IPS-20b (cell line): Measurements from ENCODE around the gene HOMEZ.
A peak's percentile ranks its signal among the peaks of the same experiment; 100 is the strongest.

Experiments
- H3K27ac ChIP-seq: one replicate; pipeline ENCODE4 v1.5.1; 2013; ENCODE audit warnings: low read length
- H3K27me3 ChIP-seq: 2 replicates; pipeline ENCODE4 v1.6.1; 2013; ENCODE audit warnings: mild to moderate bottlenecking, low read length, inconsistent platforms; ENCODE audit not compliant: insufficient read depth
- H3K36me3 ChIP-seq: 2 replicates; pipeline ENCODE4 v1.6.1; 2013; ENCODE audit warnings: low read depth, mild to moderate bottlenecking, inconsistent platforms, low read length, moderate library complexity; ENCODE audit not compliant: insufficient read depth
- H3K4me1 ChIP-seq: 2 replicates; pipeline ENCODE4 v1.6.1; 2013; ENCODE audit warnings: mild to moderate bottlenecking, control low read depth, inconsistent platforms, low read length, moderate library complexity; ENCODE audit not compliant: insufficient read depth
- H3K4me3 ChIP-seq: 2 replicates; pipeline ENCODE4 v1.5.1; 2013; ENCODE audit warnings: mild to moderate bottlenecking, low read length, inconsistent platforms
- H3K9ac ChIP-seq: 2 replicates; pipeline ENCODE4 v1.6.1; 2013; ENCODE audit warnings: low read depth, mild to moderate bottlenecking, inconsistent platforms, low read length, moderate library complexity
- H3K9me3 ChIP-seq: 2 replicates; pipeline ENCODE4 v1.6.1; 2013; ENCODE audit warnings: mild to moderate bottlenecking, low read depth, low read length, inconsistent platforms; ENCODE audit not compliant: insufficient read depth

Gene HOMEZ

DNA sequence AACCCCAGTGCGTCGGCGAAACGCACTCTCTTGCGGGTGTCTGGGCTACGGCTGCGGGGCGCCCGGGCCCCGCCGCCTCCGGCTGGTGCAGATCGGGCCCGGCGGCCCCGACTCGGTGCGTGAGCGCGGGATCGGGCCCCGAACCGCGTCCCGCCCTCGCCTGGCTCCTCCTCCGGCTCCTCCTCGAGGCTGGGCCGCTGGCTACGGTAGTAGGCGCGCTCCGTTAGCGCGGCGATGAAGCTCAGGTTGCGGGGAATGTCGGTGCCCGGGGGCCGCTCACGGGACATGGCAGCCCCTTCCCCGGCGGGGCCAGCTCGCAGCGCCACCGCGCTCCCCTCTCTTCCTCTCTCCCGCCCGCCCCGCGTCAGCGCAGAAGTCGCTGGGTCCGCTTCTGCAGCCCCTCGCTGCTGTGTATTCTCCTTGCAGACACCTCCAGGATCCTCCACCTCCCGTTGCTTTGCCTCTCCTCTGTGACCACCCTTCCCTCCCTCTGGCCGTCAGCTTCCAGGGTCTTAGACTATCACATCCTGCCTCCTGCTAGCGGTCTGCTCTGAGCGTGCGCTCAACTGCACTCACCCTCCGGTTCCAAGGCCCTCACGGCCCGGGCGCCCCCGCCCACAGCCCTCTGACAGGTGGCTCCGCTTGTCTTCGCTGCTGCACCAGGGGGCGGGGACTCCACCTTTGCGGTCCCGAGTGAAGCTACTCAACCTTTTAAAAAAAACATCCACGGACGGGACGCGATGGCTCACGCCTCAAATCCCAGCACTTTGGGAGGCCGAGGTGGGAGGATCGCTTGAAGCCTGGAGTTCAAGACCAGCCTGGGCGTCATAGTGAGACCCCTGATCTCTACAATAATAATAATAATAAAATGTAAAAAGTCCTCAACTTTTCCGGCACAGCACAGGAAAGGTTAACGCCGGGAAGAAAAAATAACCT is 16.6 kb upstream of the HOMEZ start, which contains the start of gene PPP1R3E:
Gene PPP1R3E, minus strand, starts transcription at position 570 of the 936 bp plus-strand sequence. Its CDS starts 283 bp downstream, at position 287.
- no peak within 1 kb of the TSS for H3K27ac ChIP-seq

DNA sequence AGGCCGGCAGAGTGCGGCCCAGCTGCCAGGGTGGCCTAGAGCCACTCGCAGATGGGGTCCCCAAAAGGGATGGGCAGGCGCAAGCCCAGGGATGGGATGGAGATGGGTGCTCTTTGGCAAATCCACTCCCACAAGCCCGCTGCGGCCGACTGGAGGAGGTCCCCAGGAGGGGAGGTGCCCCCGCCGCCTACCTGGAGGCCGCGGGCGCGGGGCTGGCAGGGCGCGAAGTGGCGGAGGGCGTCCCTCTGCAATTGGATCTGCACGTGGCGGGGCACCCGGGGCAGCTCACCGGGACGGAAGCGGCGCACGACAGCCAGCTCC is 16.0 kb upstream of the HOMEZ start:
- no peaks in the 10 kb centered on the region for H3K36me3 ChIP-seq
- no peaks in the 10 kb centered on the region for H3K9me3 ChIP-seq
- peak overlapping the region; percentile 78; the same call in 1 of the 2 replicates for H3K9ac ChIP-seq
- H3K27me3 ChIP-seq = peaks cover 59% of the 10 kb centered on the region
- peak overlapping the region; percentile 72 for H3K4me3 ChIP-seq
- H3K4me1 ChIP-seq = peaks cover 4% of the 10 kb centered on the region; the same call in 1 of the 2 replicates
- H3K27ac ChIP-seq = no peak overlapping the region

More for the DNA sequence above, 16.6 kb upstream of the HOMEZ start, which contains the start of gene PPP1R3E:
- peak within 1 kb of the TSS; percentile 72 for H3K4me3 ChIP-seq
- H3K36me3 ChIP-seq = no peaks in the 10 kb centered on the region
- peak within 1 kb of the TSS; percentile 78; the same call in 1 of the 2 replicates for H3K9ac ChIP-seq
- no peaks in the 10 kb centered on the region for H3K9me3 ChIP-seq
- H3K27me3 ChIP-seq = peaks cover 52% of the 10 kb centered on the region
- H3K4me1 ChIP-seq = peaks cover 7% of the 10 kb centered on the region; the same call in 1 of the 2 replicates

DNA sequence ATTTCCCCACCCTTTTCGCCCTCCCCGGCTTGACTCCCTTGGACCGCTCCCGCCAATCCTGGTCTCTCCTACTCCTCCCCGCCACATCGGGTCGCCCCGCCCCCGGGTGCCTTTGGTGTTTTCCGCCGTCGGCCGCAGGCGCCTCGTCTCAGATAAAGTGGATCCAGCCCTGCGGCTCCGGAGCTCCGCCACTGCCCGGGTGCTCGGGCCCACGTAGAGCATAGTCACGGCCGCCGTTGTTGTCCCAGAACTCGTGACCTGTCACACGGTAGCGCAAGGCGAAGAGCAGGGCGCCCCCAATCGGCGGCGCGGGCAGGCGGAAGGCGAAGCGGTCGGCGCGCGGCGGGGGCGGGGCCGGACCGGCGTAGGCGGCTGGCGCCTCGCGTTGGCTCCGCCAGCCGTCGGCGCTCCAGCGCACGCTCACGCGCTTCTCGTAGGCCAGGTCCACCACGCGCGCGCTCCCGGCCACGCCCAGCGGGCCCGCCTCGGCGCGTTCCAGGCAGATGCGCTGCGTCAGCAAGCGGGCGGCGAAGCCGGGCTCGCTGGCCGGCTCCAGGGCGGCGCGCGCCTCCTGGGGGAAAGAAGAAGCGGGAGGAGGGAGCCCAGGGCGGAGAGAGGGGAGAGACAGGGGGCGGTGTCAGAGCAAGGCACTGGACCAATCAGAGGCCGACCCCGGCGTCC is 15.5 kb upstream of the HOMEZ start:
- Histone ChIP-seq H3K4me1 (peaks cover 4% of the 10 kb centered on the region; the same call in 1 of the 2 replicates), H3K36me3 (no peaks in the 10 kb centered on the region), H3K27me3 (peaks cover 64% of the 10 kb centered on the region), H3K4me3 (peak overlapping the region; percentile 72), H3K9ac (peak overlapping the region; percentile 78; the same call in 1 of the 2 replicates), H3K9me3 (no peaks in the 10 kb centered on the region), H3K27ac (no peak overlapping the region)

DNA sequence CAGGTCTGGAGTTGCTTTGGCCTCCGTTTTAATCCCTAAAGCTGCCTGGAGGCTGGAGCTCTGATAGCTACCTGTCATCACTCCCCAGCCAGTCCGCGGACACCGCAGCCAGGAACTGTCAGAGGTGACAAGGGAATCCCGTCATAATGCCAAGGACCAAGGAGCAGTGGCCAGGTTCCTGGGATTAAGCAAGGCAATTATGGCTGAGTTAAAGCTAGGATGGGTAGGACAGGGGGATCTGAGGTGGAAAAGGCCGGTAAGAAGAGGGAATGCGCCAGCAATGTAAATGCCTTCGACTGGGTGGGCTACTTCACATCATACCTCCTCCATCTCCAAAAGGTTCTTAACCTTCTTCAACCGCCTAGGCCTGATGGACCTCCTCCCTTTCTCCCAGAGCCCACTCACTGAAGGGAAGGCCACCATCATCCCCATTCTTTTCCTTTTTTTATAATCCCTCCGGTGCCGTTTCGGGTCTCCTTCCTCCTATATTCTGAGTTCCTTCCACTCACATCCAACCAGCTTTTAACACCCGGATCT is 14.8 kb upstream of the HOMEZ start:
- H3K4me1 ChIP-seq = peaks cover 4% of the 10 kb centered on the region; the same call in 1 of the 2 replicates
- H3K27me3 ChIP-seq = peaks cover 70% of the 10 kb centered on the region
- no peaks in the 10 kb centered on the region for H3K36me3 ChIP-seq

DNA sequence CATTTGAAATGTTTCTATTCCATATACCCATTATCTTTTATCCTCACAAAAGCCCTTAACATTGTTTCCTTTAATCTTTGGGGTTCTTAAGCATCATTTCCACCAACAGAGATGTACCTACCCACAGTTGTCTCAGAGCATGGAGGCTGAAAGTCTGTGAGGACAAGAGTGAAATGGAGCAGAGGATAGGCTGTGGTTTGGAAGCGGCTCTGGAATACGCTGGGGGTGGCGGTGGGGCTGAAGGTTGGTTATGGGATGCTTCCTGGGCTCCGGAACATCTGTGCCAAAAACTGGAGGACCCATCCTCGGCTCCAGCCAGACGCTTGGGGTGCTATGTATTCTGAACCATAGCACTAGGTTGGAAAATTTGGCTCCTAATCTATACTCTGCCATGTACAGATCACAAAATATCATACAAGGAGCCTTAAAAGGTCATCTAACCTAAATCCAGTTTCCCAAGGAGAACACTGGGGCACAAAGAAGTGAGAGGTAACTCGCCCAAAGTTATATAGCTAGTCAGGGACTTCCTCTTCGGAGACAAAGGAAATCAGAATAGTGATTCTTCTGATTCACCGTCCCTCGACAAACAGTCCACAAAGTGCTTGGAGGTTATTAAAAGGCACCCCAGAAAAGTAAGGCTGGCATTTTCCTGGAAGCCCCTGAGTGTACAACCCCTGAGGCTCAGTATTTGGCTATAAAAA is 14.2 kb upstream of the HOMEZ start:
- H3K27ac ChIP-seq = no peak overlapping the region
- peaks cover 4% of the 10 kb centered on the region; the same call in 1 of the 2 replicates for H3K4me1 ChIP-seq
- H3K9me3 ChIP-seq = no peaks in the 10 kb centered on the region
- H3K27me3 ChIP-seq = peaks cover 77% of the 10 kb centered on the region
- no peaks in the 10 kb centered on the region for H3K36me3 ChIP-seq
- H3K4me3 ChIP-seq = peak overlapping the region; percentile 72
- H3K9ac ChIP-seq = peak overlapping the region; percentile 50; the same call in 1 of the 2 replicates

More for the DNA sequence above, 14.8 kb upstream of the HOMEZ start:
- no peaks in the 10 kb centered on the region for H3K9me3 ChIP-seq
- H3K27ac ChIP-seq = no peak overlapping the region
- H3K9ac ChIP-seq = peak overlapping the region; percentile 50; the same call in 1 of the 2 replicates
- peak overlapping the region; percentile 72 for H3K4me3 ChIP-seq

DNA sequence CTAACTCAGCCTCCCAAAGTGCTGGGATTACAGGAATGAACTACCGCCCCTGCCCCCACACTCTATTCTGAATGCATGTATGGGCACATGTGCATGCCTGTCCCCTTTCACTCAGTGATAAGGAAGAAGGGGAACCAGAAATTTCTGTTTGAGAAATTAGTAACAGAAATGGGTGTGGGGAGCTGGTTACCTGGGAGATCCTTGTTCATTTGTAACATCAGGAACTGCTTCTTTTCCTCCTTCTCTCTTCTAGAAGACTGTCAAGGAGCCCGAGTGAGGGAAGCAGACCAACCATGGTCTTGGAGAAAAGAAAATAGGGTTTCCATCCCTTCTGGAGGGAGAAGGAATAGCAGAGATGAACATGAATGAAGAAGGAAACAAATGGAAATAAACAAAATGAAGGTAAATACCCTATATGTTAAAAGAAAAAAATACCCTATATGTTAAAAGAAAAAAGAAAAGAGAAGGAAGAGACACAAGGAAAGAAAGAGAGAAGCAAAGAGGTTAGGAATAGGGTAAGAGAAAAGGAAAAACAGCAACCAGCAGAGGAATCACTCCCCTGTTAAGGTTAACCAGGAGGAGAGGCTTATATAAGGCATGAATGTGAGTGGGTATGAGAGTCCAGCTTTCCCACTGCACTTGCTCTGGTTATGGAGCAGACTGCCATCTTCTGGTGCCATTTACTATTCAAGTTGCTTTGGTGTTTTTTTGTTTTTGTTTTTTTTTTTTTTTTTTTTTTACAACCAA is 13.5 kb upstream of the HOMEZ start:
- no peak overlapping the region for H3K9ac ChIP-seq
- H3K27me3 ChIP-seq = peaks cover 84% of the 10 kb centered on the region
- H3K36me3 ChIP-seq = no peaks in the 10 kb centered on the region
- H3K4me1 ChIP-seq = peaks cover 6% of the 10 kb centered on the region; the same call in 1 of the 2 replicates
- no peaks in the 10 kb centered on the region for H3K9me3 ChIP-seq
- H3K27ac ChIP-seq = no peak overlapping the region
- H3K4me3 ChIP-seq = no peak overlapping the region

DNA sequence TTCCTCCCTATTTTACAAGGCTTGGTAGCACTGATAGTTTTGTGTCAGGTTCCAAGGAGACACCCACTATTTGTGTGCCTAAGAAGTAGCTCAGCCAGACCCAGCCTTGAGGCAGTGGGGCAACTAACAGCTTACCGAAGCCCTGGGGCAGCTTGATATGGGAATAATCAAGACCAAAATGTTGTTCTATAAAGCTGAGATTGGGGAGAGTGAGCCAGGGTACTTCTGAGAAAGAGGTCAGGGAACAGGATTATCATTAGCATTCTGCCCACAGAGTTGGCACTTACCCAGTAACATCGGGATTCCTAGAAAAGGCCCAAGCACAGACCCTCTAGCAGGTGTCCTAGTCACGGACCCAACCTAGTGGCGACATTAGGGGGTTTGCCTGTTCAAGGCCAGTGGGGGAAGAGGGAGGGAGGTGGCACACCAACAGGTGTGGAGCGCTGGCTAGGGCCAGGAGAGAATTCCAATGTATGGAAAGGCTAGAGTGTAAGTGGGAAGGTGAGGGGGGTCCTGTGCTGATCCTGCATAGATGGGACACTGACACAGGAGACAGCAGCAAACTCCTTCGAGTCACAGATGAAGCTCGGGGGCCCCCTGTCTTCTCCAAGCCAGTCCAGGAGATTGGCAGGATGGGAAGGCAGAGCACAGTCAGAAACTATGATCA is 11.8 kb upstream of the HOMEZ start:
- Histone ChIP-seq H3K27ac (no peak overlapping the region), H3K9ac (no peak overlapping the region), H3K4me1 (peaks cover 10% of the 10 kb centered on the region; the same call in 1 of the 2 replicates), H3K4me3 (no peak overlapping the region), H3K36me3 (no peaks in the 10 kb centered on the region), H3K27me3 (peaks cover 84% of the 10 kb centered on the region), H3K9me3 (no peaks in the 10 kb centered on the region)

- no peak overlapping the region for H3K27ac ChIP-seq
Observed at GRCh38 chr14:23297096-23297495, 11.2 kb upstream of the HOMEZ start.

DNA sequence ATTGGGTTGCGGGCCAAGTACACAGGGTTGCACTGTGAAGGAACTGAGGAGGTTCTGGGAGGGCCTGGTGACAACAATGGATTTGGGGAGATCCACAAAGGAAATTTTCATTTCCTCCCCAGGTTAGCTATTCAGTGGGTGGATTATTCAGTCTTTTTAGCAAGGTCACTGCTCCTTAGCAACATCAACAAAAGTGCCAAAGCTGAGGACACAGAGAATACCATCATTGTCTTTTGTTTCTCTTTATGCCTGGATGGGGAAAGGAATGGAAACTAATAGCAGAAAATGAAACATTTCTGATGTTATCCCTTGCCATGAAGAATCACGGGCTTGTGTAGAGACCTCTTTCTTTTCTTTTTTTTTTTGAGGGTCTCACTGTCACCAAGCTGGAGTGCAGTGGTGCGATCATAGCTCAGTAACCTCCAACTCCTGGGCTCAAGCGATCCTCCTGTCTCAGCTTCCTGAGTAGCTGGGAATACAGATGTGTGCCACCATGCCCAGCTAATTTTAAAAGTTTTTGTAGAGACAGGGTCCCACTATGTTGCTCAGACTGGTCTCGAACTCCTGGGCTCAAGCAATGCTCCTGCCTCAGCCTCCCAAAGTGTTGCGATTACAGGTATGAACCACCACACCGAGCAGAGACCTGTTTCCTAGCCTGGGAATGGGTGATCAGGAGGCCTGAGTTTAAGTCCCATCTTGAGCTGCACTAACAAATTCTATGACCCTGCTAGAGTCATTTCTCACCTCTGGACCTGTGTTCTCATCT is 10.3 kb upstream of the HOMEZ start:
- peaks cover 10% of the 10 kb centered on the region; the same call in 1 of the 2 replicates for H3K4me1 ChIP-seq
- H3K27me3 ChIP-seq = peaks cover 97% of the 10 kb centered on the region
- H3K9ac ChIP-seq = no peak overlapping the region

More at GRCh38 chr14:23297096-23297495, 11.2 kb upstream of the HOMEZ start:
- Histone ChIP-seq H3K36me3 (no peaks in the 10 kb centered on the region), H3K9me3 (no peaks in the 10 kb centered on the region), H3K9ac (no peak overlapping the region), H3K4me1 (peaks cover 10% of the 10 kb centered on the region; the same call in 1 of the 2 replicates), H3K4me3 (no peak overlapping the region), H3K27me3 (peaks cover 88% of the 10 kb centered on the region)

More for the DNA sequence above, 10.3 kb upstream of the HOMEZ start:
- Histone ChIP-seq H3K27ac (no peak overlapping the region), H3K36me3 (no peaks in the 10 kb centered on the region), H3K9me3 (no peaks in the 10 kb centered on the region), H3K4me3 (no peak overlapping the region)
